Colonic mucosa (tissue), 4 donors: Measurements from ENCODE around the gene GUCY2C. TPM values are rescaled to one million over a fixed set of nuclear protein-coding genes. Genes with fewer than 3 reads are reported as not detected.

Source experiments
- DNase-seq: peaks from one replicate; pipeline ENCODE4 v3.0.0-alpha.2; 2020
- H3K27ac ChIP-seq: fragments of 200-600 bp; one replicate; pipeline ENCODE4 v1.8.0; 2021
- H3K27me3 ChIP-seq: fragments of 200-600 bp; one replicate; pipeline ENCODE4 v1.8.0; 2021
- H3K36me3 ChIP-seq: fragments of 200-600 bp; one replicate; pipeline ENCODE4 v1.8.0; 2021
- H3K4me1 ChIP-seq: fragments of 200-600 bp; one replicate; pipeline ENCODE4 v1.8.0; 2021; ENCODE audit warnings: mild to moderate bottlenecking
- H3K4me3 ChIP-seq: fragments of 200-600 bp; one replicate; pipeline ENCODE4 v1.8.0; 2021
- H3K9ac ChIP-seq, 2 donors: one replicate each; pipeline ENCODE4 v1.7.0; 2013; ENCODE audit warnings: control low read depth in 2 of 2, low read depth in 2 of 2, low read length in 2 of 2
- H3K9me3 ChIP-seq: fragments of 200-600 bp; one replicate; pipeline ENCODE4 v1.8.0; 2021
- CTCF ChIP-seq: fragments of 200-600 bp; IDR thresholded peaks from one replicate; pipeline ENCODE4 v1.8.0; 2022; ENCODE audit warnings: antibody characterized with exemption, mild to moderate bottlenecking
- intact Hi-C: fragments of 100-400 bp; cut with DNase I; formaldehyde crosslinking; loops from one replicate; pipeline ENCODE4 v1.14.1; 2022
- total RNA-seq, 2 donors: library from RNA; stranded (reverse); fragmentation: NEBNext Ultra II Directional in 1 of 2; extraction: Animal tissue kit (Norgen Biotek cat#: 25700) in 1 of 2; gene quantifications; one replicate each; pipeline ENCODE4 v1.2.1, GENCODE V29; 2021
- donor health status: healthy.
- donor health status: DM: no; HTN: no; CAD: no.
- donor health status: DM: no; HTN: no; CAD: no.

GUCY2C gene
- total RNA-seq, 2 donors from 2014 or later, result 52.2 to 74.6 TPM

- DNase-seq, result no peak
- TF ChIP-seq CTCF, result no peak
- Histone ChIP-seq H3K9ac (no peak overlapping the region), H3K27me3 (no peaks in the 10 kb centered on the region), H3K36me3 (no peaks in the 10 kb centered on the region), H3K9me3 (no peaks in the 10 kb centered on the region), H3K27ac (no peak overlapping the region), H3K4me3 (no peak overlapping the region), H3K4me1 (no peaks in the 10 kb centered on the region)
- intact Hi-C loops, result no loop called here
Measured at GRCh38 chr12:14607568-14607967, 88.8 kb downstream of the GUCY2C start.

- Histone ChIP-seq H3K27ac (no peak overlapping the region), H3K4me1 (no peaks in the 10 kb centered on the region), H3K27me3 (no peaks in the 10 kb centered on the region), H3K9ac (no peak overlapping the region), H3K36me3 (no peaks in the 10 kb centered on the region), H3K9me3 (no peaks in the 10 kb centered on the region), H3K4me3 (no peak overlapping the region)
- TF ChIP-seq CTCF, result no peak
- no peak for DNase-seq
- intact Hi-C loops, result no loop called here
Measured at GRCh38 chr12:14605401-14605989, 90.9 kb downstream of the GUCY2C start.

- Histone ChIP-seq H3K27ac (no peak overlapping the region), H3K4me1 (no peaks in the 10 kb centered on the region), H3K36me3 (no peaks in the 10 kb centered on the region), H3K4me3 (no peak overlapping the region), H3K27me3 (no peaks in the 10 kb centered on the region), H3K9me3 (no peaks in the 10 kb centered on the region), H3K9ac (no peak overlapping the region)
- intact Hi-C loops, result no loop called here
- no peak for DNase-seq
- no peak for TF ChIP-seq CTCF
Measured at GRCh38 chr12:14601692-14602478, 94.5 kb downstream of the GUCY2C start.

GRCh38 chr12:14597480-14597879 is 98.9 kb downstream of the GUCY2C start:
- Histone ChIP-seq H3K9ac (no peak overlapping the region), H3K36me3 (no peaks in the 10 kb centered on the region), H3K4me3 (no peak overlapping the region), H3K9me3 (no peaks in the 10 kb centered on the region), H3K27me3 (no peaks in the 10 kb centered on the region), H3K4me1 (no peaks in the 10 kb centered on the region), H3K27ac (no peak overlapping the region)
- no peak for TF ChIP-seq CTCF
- DNase-seq, result no peak
- intact Hi-C loops, result no loop called here

DNA sequence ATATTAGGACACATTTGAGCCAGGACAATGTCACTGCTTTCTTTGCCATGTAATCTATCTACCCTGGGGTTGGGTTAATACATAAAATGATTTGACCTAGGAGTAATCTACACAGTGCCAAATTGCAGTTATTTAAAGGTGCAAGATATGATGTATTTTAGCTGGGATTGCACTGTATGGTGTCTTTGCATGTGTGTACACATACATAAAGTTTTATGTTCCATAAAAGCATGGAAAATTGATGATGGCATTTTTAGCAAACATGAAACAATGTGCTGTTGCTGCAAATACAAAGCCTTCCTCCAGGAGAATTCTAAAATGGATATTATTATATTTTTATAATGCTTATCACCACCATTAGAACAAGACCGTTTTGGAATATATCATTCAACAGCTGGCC is 104.7 kb downstream of the GUCY2C start:
- H3K27me3 ChIP-seq, result no peaks in the 10 kb centered on the region
- no peaks in the 10 kb centered on the region for H3K4me1 ChIP-seq
- intact Hi-C loops, result no loop called here
- no peak for TF ChIP-seq CTCF
- H3K4me3 ChIP-seq, result no peak overlapping the region
- no peaks in the 10 kb centered on the region for H3K36me3 ChIP-seq
- no peak for DNase-seq
- H3K9ac ChIP-seq, result no peak overlapping the region
- H3K27ac ChIP-seq, result no peak overlapping the region
- H3K9me3 ChIP-seq, result no peaks in the 10 kb centered on the region
